ENCODE results near the gene TOR1AIP1.

TOR1AIP1 gene

GRCh38 chr1:179856296-179856695 is 25.8 kb upstream of the TOR1AIP1 start:
- no peak for TF ChIP-seq FOXM1 (IDR thresholded peaks at IDR 0.05; ENCODE audit: borderline replicate concordance, low read depth)
- TF ChIP-seq CEBPB (IDR thresholded peaks at IDR 0.05) = no peak
- TF ChIP-seq YY1 (IDR thresholded peaks at IDR 0.05; ENCODE audit: low read depth) = no peak
- no peak for TF ChIP-seq EGR1 (IDR thresholded peaks at IDR 0.05)
- no peak for TF ChIP-seq TEAD4 (IDR thresholded peaks at IDR 0.05)
- no peak for TF ChIP-seq NFIC (IDR thresholded peaks at IDR 0.05)
- TF ChIP-seq USF1 (IDR thresholded peaks at IDR 0.05) = no peak
- no peak for TF ChIP-seq CREB1 (IDR thresholded peaks at IDR 0.05; ENCODE audit: low read depth)
- TF ChIP-seq EP300 (IDR thresholded peaks at IDR 0.05; ENCODE audit: borderline replicate concordance) = no peak
- TF ChIP-seq RAD21 (IDR thresholded peaks at IDR 0.05; ENCODE audit: low read depth) = no peak
- TF ChIP-seq, protein P1, sequence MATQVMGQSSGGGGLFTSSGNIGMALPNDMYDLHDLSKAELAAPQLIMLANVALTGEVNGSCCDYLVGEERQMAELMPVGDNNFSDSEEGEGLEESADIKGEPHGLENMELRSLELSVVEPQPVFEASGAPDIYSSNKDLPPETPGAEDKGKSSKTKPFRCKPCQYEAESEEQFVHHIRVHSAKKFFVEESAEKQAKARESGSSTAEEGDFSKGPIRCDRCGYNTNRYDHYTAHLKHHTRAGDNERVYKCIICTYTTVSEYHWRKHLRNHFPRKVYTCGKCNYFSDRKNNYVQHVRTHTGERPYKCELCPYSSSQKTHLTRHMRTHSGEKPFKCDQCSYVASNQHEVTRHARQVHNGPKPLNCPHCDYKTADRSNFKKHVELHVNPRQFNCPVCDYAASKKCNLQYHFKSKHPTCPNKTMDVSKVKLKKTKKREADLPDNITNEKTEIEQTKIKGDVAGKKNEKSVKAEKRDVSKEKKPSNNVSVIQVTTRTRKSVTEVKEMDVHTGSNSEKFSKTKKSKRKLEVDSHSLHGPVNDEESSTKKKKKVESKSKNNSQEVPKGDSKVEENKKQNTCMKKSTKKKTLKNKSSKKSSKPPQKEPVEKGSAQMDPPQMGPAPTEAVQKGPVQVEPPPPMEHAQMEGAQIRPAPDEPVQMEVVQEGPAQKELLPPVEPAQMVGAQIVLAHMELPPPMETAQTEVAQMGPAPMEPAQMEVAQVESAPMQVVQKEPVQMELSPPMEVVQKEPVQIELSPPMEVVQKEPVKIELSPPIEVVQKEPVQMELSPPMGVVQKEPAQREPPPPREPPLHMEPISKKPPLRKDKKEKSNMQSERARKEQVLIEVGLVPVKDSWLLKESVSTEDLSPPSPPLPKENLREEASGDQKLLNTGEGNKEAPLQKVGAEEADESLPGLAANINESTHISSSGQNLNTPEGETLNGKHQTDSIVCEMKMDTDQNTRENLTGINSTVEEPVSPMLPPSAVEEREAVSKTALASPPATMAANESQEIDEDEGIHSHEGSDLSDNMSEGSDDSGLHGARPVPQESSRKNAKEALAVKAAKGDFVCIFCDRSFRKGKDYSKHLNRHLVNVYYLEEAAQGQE (IDR thresholded peaks at IDR 0.05; ENCODE audit: low read depth) = no peak
- TF ChIP-seq, protein P2, sequence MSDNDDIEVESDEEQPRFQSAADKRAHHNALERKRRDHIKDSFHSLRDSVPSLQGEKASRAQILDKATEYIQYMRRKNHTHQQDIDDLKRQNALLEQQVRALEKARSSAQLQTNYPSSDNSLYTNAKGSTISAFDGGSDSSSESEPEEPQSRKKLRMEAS (IDR thresholded peaks at IDR 0.05) = no peak

DNA sequence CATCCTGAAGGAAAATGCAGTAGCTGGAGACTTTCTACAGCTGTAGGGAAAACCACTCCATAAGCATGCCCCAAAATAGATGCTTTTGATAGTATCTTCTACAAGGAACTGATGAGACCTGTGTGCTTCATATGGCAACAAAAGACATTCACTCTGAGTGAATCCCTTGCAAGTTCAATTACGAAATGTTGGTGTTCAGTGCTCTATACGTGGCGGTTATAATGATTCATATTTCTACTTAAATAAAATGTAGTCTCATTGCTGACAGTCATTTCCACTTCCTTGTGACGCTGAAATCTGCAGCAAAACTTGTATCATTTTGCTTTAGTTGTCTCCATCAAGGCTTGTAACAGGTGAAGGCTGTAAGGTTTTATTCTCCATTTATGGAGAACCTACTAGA is 25.1 kb upstream of the TOR1AIP1 start:
- TF ChIP-seq YY1 (IDR thresholded peaks at IDR 0.05; ENCODE audit: low read depth) (no peak), TCF12 (IDR thresholded peaks at IDR 0.05; ENCODE audit: low read depth) (no peak), FOXM1 (IDR thresholded peaks at IDR 0.05; ENCODE audit: borderline replicate concordance, low read depth) (no peak), TEAD4 (IDR thresholded peaks at IDR 0.05) (no peak), EGR1 (IDR thresholded peaks at IDR 0.05) (no peak), EP300 (IDR thresholded peaks at IDR 0.05; ENCODE audit: borderline replicate concordance) (no peak), ZBTB7A (IDR thresholded peaks at IDR 0.05; ENCODE audit: low read depth) (no peak), TAF1 (IDR thresholded peaks at IDR 0.05; ENCODE audit: low read depth) (no peak), CREB1 (IDR thresholded peaks at IDR 0.05; ENCODE audit: low read depth) (no peak), USF1 (IDR thresholded peaks at IDR 0.05) (no peak), RAD21 (IDR thresholded peaks at IDR 0.05; ENCODE audit: low read depth) (no peak), CEBPB (IDR thresholded peaks at IDR 0.05) (no peak), NFIC (IDR thresholded peaks at IDR 0.05) (no peak)
- TF ChIP-seq, protein P2 (IDR thresholded peaks at IDR 0.05) = no peak
- TF ChIP-seq, protein P1 (IDR thresholded peaks at IDR 0.05; ENCODE audit: low read depth) = no peak

- no peak for TF ChIP-seq FOXM1 (IDR thresholded peaks at IDR 0.05; ENCODE audit: borderline replicate concordance, low read depth)
- TF ChIP-seq CREB1 (IDR thresholded peaks at IDR 0.05; ENCODE audit: low read depth) = no peak
- TF ChIP-seq EP300 (IDR thresholded peaks at IDR 0.05; ENCODE audit: borderline replicate concordance) = no peak
- no peak for TF ChIP-seq EGR1 (IDR thresholded peaks at IDR 0.05)
- no peak for TF ChIP-seq TCF12 (IDR thresholded peaks at IDR 0.05; ENCODE audit: low read depth)
- no peak for TF ChIP-seq NFIC (IDR thresholded peaks at IDR 0.05)
- no peak for TF ChIP-seq TEAD4 (IDR thresholded peaks at IDR 0.05)
- TF ChIP-seq CEBPB (IDR thresholded peaks at IDR 0.05) = no peak
- TF ChIP-seq, protein P1 (IDR thresholded peaks at IDR 0.05; ENCODE audit: low read depth) = no peak
- TF ChIP-seq TAF1 (IDR thresholded peaks at IDR 0.05; ENCODE audit: low read depth) = no peak
- no peak for TF ChIP-seq YY1 (IDR thresholded peaks at IDR 0.05; ENCODE audit: low read depth)
- TF ChIP-seq, protein P2 (IDR thresholded peaks at IDR 0.05) = no peak
- no peak for TF ChIP-seq RAD21 (IDR thresholded peaks at IDR 0.05; ENCODE audit: low read depth)
- TF ChIP-seq USF1 (IDR thresholded peaks at IDR 0.05) = no peak
- TF ChIP-seq ZBTB7A (IDR thresholded peaks at IDR 0.05; ENCODE audit: low read depth) = no peak
Observed at GRCh38 chr1:179860652-179861051, 21.4 kb upstream of the TOR1AIP1 start.

DNA sequence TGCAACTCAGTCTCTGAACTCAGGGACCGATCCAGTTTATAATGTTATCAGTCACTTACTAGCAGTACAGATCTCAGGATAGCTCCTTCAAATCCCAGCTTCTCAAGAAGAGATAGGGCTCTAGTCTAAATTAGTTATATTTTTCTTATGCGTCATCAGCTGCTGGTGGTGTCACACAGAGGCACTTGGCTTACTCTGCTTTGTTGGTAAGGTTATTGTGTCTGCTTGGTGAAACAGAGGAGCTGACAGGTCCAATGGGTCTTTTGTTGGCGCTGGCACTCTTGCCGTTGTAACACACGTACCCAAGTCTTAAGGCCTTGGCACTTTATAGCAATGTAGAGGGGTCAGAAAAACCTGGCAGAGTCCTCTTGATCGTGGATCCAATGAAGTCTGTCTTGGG is 16.7 kb upstream of the TOR1AIP1 start:
- no peak for TF ChIP-seq EGR1 (IDR thresholded peaks at IDR 0.05)
- TF ChIP-seq TAF1 (IDR thresholded peaks at IDR 0.05; ENCODE audit: low read depth) = no peak
- no peak for TF ChIP-seq EP300 (IDR thresholded peaks at IDR 0.05; ENCODE audit: borderline replicate concordance)
- no peak for TF ChIP-seq CREB1 (IDR thresholded peaks at IDR 0.05; ENCODE audit: low read depth)
- no peak for TF ChIP-seq TEAD4 (IDR thresholded peaks at IDR 0.05)
- TF ChIP-seq USF1 (IDR thresholded peaks at IDR 0.05) = no peak
- TF ChIP-seq, protein P2 (IDR thresholded peaks at IDR 0.05) = no peak
- TF ChIP-seq FOXM1 (IDR thresholded peaks at IDR 0.05; ENCODE audit: borderline replicate concordance, low read depth) = no peak
- no peak for TF ChIP-seq ZBTB7A (IDR thresholded peaks at IDR 0.05; ENCODE audit: low read depth)
- TF ChIP-seq, protein P1 (IDR thresholded peaks at IDR 0.05; ENCODE audit: low read depth) = no peak
- TF ChIP-seq CEBPB (IDR thresholded peaks at IDR 0.05) = no peak
- TF ChIP-seq TCF12 (IDR thresholded peaks at IDR 0.05; ENCODE audit: low read depth) = no peak
- TF ChIP-seq NFIC (IDR thresholded peaks at IDR 0.05) = no peak
- no peak for TF ChIP-seq RAD21 (IDR thresholded peaks at IDR 0.05; ENCODE audit: low read depth)
- TF ChIP-seq YY1 (IDR thresholded peaks at IDR 0.05; ENCODE audit: low read depth) = no peak

All from Ishikawa (cell line).